ENCODE measurements around the gene WRAP73. TPM values are rescaled to one million over a fixed set of nuclear protein-coding genes. Genes with fewer than 3 reads are reported as not detected.

WRAP73 gene
- total RNA-seq, 4 donors from 2014 or later = 10.3 to 21.7 (median 14.5) TPM

- ATAC-seq = no peak
Observed at GRCh38 chr1:3687504-3687903, 37.6 kb upstream of the WRAP73 start.

GRCh38 chr1:3685906-3686305 is 36.0 kb upstream of the WRAP73 start:
- ATAC-seq = no peak
- Histone ChIP-seq H3K27ac (no peak overlapping the region), H3K9me3 (no peaks in the 10 kb centered on the region), H3K27me3 (peaks cover 63% of the 10 kb centered on the region), H3K4me1 (peaks cover 0 to 17% (median 0%) of the 10 kb centered on the region in 3 donors), H3K36me3 (no peaks in the 10 kb centered on the region), H3K4me3 (no peak overlapping the region)
- no peak for TF ChIP-seq EP300 (IDR thresholded peaks at IDR 0.05)
- no peak for TF ChIP-seq POLR2A (IDR thresholded peaks at IDR 0.05)
- no peak for TF ChIP-seq POLR2AphosphoS5 (IDR thresholded peaks at IDR 0.05)
- TF ChIP-seq CTCF (IDR thresholded peaks at IDR 0.05) = no peak
- no CpG with 5 or more reads among the region's 19 CpGs for WGBS, 2 donors (ENCODE audit: low coverage in 1 of 2)

More at GRCh38 chr1:3687504-3687903, 37.6 kb upstream of the WRAP73 start:
- WGBS, 2 donors (ENCODE audit: low coverage in 1 of 2) = 20% methylated on average over 1 of the region's 12 CpGs; no CpG with 5 or more reads in 1 of the 2 donors
- Histone ChIP-seq H3K4me3 (no peak overlapping the region), H3K9me3 (no peaks in the 10 kb centered on the region), H3K27ac (no peak overlapping the region), H3K27me3 (peaks cover 52% of the 10 kb centered on the region), H3K36me3 (no peaks in the 10 kb centered on the region), H3K4me1 (peaks cover 0 to 17% (median 0%) of the 10 kb centered on the region in 3 donors)
- no peak for TF ChIP-seq CTCF (IDR thresholded peaks at IDR 0.05)
- no peak for TF ChIP-seq POLR2A (IDR thresholded peaks at IDR 0.05)
- TF ChIP-seq POLR2AphosphoS5 (IDR thresholded peaks at IDR 0.05) = no peak
- TF ChIP-seq EP300 (IDR thresholded peaks at IDR 0.05) = no peak

GRCh38 chr1:3685222-3685621 is 35.3 kb upstream of the WRAP73 start:
- Histone ChIP-seq H3K36me3 (no peaks in the 10 kb centered on the region), H3K27ac (no peak overlapping the region), H3K27me3 (peaks cover 70% of the 10 kb centered on the region), H3K4me3 (no peak overlapping the region), H3K4me1 (peaks cover 0 to 17% (median 0%) of the 10 kb centered on the region in 3 donors), H3K9me3 (no peaks in the 10 kb centered on the region)
- TF ChIP-seq POLR2A (IDR thresholded peaks at IDR 0.05) = no peak
- no peak for TF ChIP-seq EP300 (IDR thresholded peaks at IDR 0.05)
- no peak for TF ChIP-seq CTCF (IDR thresholded peaks at IDR 0.05)
- no peak for TF ChIP-seq POLR2AphosphoS5 (IDR thresholded peaks at IDR 0.05)
- no CpG with 5 or more reads among the region's 14 CpGs for WGBS, 2 donors (ENCODE audit: low coverage in 1 of 2)
- no peak for ATAC-seq

- peaks cover 0 to 13% (median 0%) of the 10 kb centered on the region in 3 donors for H3K4me1 ChIP-seq
- no peaks in the 10 kb centered on the region for H3K9me3 ChIP-seq
- TF ChIP-seq POLR2A (IDR thresholded peaks at IDR 0.05) = no peak
- TF ChIP-seq POLR2AphosphoS5 (IDR thresholded peaks at IDR 0.05) = no peak
- TF ChIP-seq CTCF (IDR thresholded peaks at IDR 0.05) = no peak
- no peak for TF ChIP-seq EP300 (IDR thresholded peaks at IDR 0.05)
- ATAC-seq = no peak
- peaks cover 65% of the 10 kb centered on the region for H3K27me3 ChIP-seq
- WGBS, 2 donors (ENCODE audit: low coverage in 1 of 2) = no CpG with 5 or more reads among the region's 26 CpGs
- no peak overlapping the region for H3K4me3 ChIP-seq
- H3K36me3 ChIP-seq = no peaks in the 10 kb centered on the region
- no peak overlapping the region for H3K27ac ChIP-seq
Observed at GRCh38 chr1:3683992-3684391, 34.1 kb upstream of the WRAP73 start.

GRCh38 chr1:3683197-3683596 is 33.3 kb upstream of the WRAP73 start:
- Histone ChIP-seq H3K36me3 (no peaks in the 10 kb centered on the region), H3K9me3 (no peaks in the 10 kb centered on the region), H3K4me3 (no peak overlapping the region), H3K27ac (no peak overlapping the region), H3K27me3 (peaks cover 64% of the 10 kb centered on the region), H3K4me1 (peaks cover 0 to 6% (median 0%) of the 10 kb centered on the region in 3 donors)
- TF ChIP-seq EP300 (IDR thresholded peaks at IDR 0.05) = no peak
- TF ChIP-seq CTCF (IDR thresholded peaks at IDR 0.05) = no peak
- TF ChIP-seq POLR2AphosphoS5 (IDR thresholded peaks at IDR 0.05) = no peak
- no peak for TF ChIP-seq POLR2A (IDR thresholded peaks at IDR 0.05)
- WGBS, 2 donors (ENCODE audit: low coverage in 1 of 2) = 80 to 100% methylated on average over 1 of the region's 1 CpG
- ATAC-seq = no peak
